CD14-positive monocyte (primary cell): Measurements from ENCODE around the gene RPL36A. TPM values are rescaled to one million over a fixed set of nuclear protein-coding genes. Genes with fewer than 3 reads are reported as not detected.
A peak's percentile ranks its signal among the peaks of the same experiment; 100 is the strongest.

Source experiments
- DNase-seq, 3 donors: peaks; one replicate each; pipeline ENCODE4 v3.0.0-alpha.2; 2011 to 2022
- H2AFZ ChIP-seq: 2 replicates; pipeline ENCODE4 v1.6.0; 2012; ENCODE audit warnings: mild to moderate bottlenecking, low read depth, low read length, inconsistent platforms; ENCODE audit not compliant: insufficient read depth, poor library complexity, severe bottlenecking
- H3K27ac ChIP-seq, 2 donors: 1 replicate in 1 of 2; 2 replicates in 1 of 2; pipeline ENCODE4 v1.5.1; 2012 to 2013; ENCODE audit warnings: low read length in 2 of 2, control low read depth in 1 of 2, inconsistent platforms in 1 of 2, low read depth in 1 of 2, mild to moderate bottlenecking in 1 of 2
- H3K27me3 ChIP-seq, 2 donors: one replicate each; pipeline versions ENCODE4 v1.6.0 to v1.6.1; 2011 to 2013; ENCODE audit warnings: low read length in 2 of 2; ENCODE audit not compliant: control insufficient read depth in 2 of 2, insufficient read depth in 2 of 2
- H3K36me3 ChIP-seq, 2 donors: replicated peaks in 1 of 2; 1 replicate in 1 of 2; 2 replicates in 1 of 2; pipeline versions ENCODE4 v1.5.1 to v1.6.1; 2012 to 2013; ENCODE audit warnings: low read length in 2 of 2, control low read depth in 1 of 2, inconsistent platforms in 1 of 2, mild to moderate bottlenecking in 1 of 2; ENCODE audit not compliant: insufficient read depth in 2 of 2, control insufficient read depth in 1 of 2
- H3K4me1 ChIP-seq, 2 donors: 1 replicate in 1 of 2; 2 replicates in 1 of 2; pipeline versions ENCODE4 v1.5.1 to v1.6.1; 2012 to 2013; ENCODE audit warnings: low read length in 2 of 2, control low read depth in 1 of 2, inconsistent platforms in 1 of 2, mild to moderate bottlenecking in 1 of 2, moderate library complexity in 1 of 2; ENCODE audit not compliant: insufficient read depth in 2 of 2, control insufficient read depth in 1 of 2
- H3K4me2 ChIP-seq: replicated peaks from 2 replicates; pipeline ENCODE3; 2012; ENCODE audit warnings: low read length, moderate library complexity, mild to moderate bottlenecking; ENCODE audit not compliant: poor library complexity, severe bottlenecking; ENCODE audit errors: extremely low read depth
- H3K4me3 ChIP-seq, 3 experiments: fragments of 200-600 bp in 1 of 3; sonication (generic) in 1 of 3; replicated peaks in 1 of 3; 1 replicate in 2 of 3; 2 replicates in 1 of 3; pipeline ENCODE4 v1.5.1; 2011 to 2013; ENCODE audit warnings: low read length in 3 of 3, mild to moderate bottlenecking in 3 of 3, control low read depth in 2 of 3, low read depth in 2 of 3, inconsistent platforms in 1 of 3, moderate library complexity in 1 of 3
- H3K79me2 ChIP-seq: 2 replicates; pipeline ENCODE4 v1.6.0; 2012; ENCODE audit warnings: mild to moderate bottlenecking, control low read depth, inconsistent platforms, low read length, moderate library complexity; ENCODE audit not compliant: insufficient read depth
- H3K9ac ChIP-seq: 2 replicates; pipeline ENCODE4 v1.6.0; 2017; ENCODE audit warnings: low read length, mild to moderate bottlenecking; ENCODE audit not compliant: insufficient read depth, poor library complexity, severe bottlenecking
- H3K9me3 ChIP-seq, 2 donors: replicated peaks in 1 of 2; 1 replicate in 1 of 2; 2 replicates in 1 of 2; pipeline versions ENCODE4 v1.5.1 to v1.6.1; 2012 to 2013; ENCODE audit warnings: low read length in 2 of 2, control low read depth in 1 of 2; ENCODE audit not compliant: control insufficient read depth in 1 of 2, insufficient read depth in 1 of 2
- H4K20me1 ChIP-seq: 2 replicates; pipeline ENCODE4 v1.6.0; 2012; ENCODE audit warnings: mild to moderate bottlenecking, low read length, control low read depth, moderate library complexity; ENCODE audit not compliant: insufficient read depth
- H3K27ac Mint-ChIP-seq, 7 donors: one replicate each; pipeline ENCODE4 v1.8.0; 2020; ENCODE audit warnings: mild to moderate bottlenecking in 7 of 7, mixed read lengths in 7 of 7, moderate library complexity in 6 of 7, inconsistent platforms in 2 of 7
- H3K27me3 Mint-ChIP-seq, 3 donors: one replicate each; pipeline ENCODE4 v1.8.0; 2021 to 2022; ENCODE audit warnings: low read depth in 3 of 3, mild to moderate bottlenecking in 3 of 3, mixed read lengths in 3 of 3, moderate library complexity in 3 of 3, inconsistent platforms in 1 of 3
- H3K36me3 Mint-ChIP-seq, 2 donors: one replicate each; pipeline ENCODE4 v1.8.0; 2020; ENCODE audit warnings: mixed read lengths in 2 of 2, inconsistent platforms in 1 of 2, mild to moderate bottlenecking in 1 of 2
- H3K4me1 Mint-ChIP-seq: one replicate; pipeline ENCODE4 v1.8.0; 2020; ENCODE audit warnings: mild to moderate bottlenecking, mixed read lengths
- H3K4me3 Mint-ChIP-seq, 2 donors: one replicate each; pipeline ENCODE4 v1.8.0; 2020; ENCODE audit warnings: mild to moderate bottlenecking in 2 of 2, mixed read lengths in 2 of 2, moderate library complexity in 1 of 2
- H3K9me3 Mint-ChIP-seq, 7 donors: one replicate each; pipeline ENCODE4 v1.8.0; 2020 to 2022; ENCODE audit warnings: mixed read lengths in 7 of 7, mild to moderate bottlenecking in 6 of 7, moderate library complexity in 6 of 7, inconsistent platforms in 2 of 7
- WGBS: methylation state at CpG from one replicate; pipeline ENCODE4 v1.1.5; 2013; ENCODE audit warnings: missing lambda C conversion rate; ENCODE audit not compliant: insufficient coverage; 5-methylcytosine and 5-hydroxymethylcytosine counted together
- intact Hi-C, 2 donors: fragments of 100-400 bp; cut with micrococcal nuclease; formaldehyde crosslinking; loops; one replicate each; pipeline versions ENCODE4 v1.15.0 to v1.15.1; 2023
- polyA plus RNA-seq, 3 donors: library from polyadenylated mRNA; depleted of rRNA in 1 of 3; unstranded in 2 of 3; stranded (reverse) in 1 of 3; fragments of 300-500 nt in 2 of 3; fragments of >200 nt in 1 of 3; fragmentation: Illumina TruSeq in 2 of 3; gene quantifications; 1 replicate in 2 of 3; 2 replicates in 1 of 3; pipeline ENCODE4 v1.2.3, GENCODE V29; 2012 to 2021
- TF ChIP-seq, protein P1 (sequence below): fragments of 200-600 bp; IDR thresholded peaks from one replicate; pipeline ENCODE4 v1.8.0; 2022; ENCODE audit warnings: antibody characterized with exemption, mild to moderate bottlenecking

The RPL36A gene
- polyA plus RNA-seq, 3 donors = 833 to 2,390 (median 875) TPM

GRCh38 chrX:101417190-101417589 lies 26.4 kb downstream of the RPL36A start:
- Mint-ChIP-seq H3K27me3 (peaks cover 0 to 14% (median 0%) of the 10 kb centered on the region in 3 donors), H3K4me1 (peaks cover 27% of the 10 kb centered on the region), H3K9me3 (peaks cover 0 to 2% (median 0%) of the 10 kb centered on the region in 7 donors), H3K27ac (peak overlapping the region in 4 of 7 donors; percentile 95 to 98 (median 96)), H3K36me3 (peaks cover 27 to 29% of the 10 kb centered on the region in 2 donors), H3K4me3 (no peak overlapping the region)
- peaks cover 13 to 15% of the 10 kb centered on the region in 2 donors for H3K4me1 ChIP-seq
- TF ChIP-seq, protein P1, sequence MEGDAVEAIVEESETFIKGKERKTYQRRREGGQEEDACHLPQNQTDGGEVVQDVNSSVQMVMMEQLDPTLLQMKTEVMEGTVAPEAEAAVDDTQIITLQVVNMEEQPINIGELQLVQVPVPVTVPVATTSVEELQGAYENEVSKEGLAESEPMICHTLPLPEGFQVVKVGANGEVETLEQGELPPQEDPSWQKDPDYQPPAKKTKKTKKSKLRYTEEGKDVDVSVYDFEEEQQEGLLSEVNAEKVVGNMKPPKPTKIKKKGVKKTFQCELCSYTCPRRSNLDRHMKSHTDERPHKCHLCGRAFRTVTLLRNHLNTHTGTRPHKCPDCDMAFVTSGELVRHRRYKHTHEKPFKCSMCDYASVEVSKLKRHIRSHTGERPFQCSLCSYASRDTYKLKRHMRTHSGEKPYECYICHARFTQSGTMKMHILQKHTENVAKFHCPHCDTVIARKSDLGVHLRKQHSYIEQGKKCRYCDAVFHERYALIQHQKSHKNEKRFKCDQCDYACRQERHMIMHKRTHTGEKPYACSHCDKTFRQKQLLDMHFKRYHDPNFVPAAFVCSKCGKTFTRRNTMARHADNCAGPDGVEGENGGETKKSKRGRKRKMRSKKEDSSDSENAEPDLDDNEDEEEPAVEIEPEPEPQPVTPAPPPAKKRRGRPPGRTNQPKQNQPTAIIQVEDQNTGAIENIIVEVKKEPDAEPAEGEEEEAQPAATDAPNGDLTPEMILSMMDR = no peak
- no peaks in the 10 kb centered on the region for H4K20me1 ChIP-seq
- no peak for DNase-seq
- intact Hi-C loops = loop anchor here in 1 of 2 donors (5.0 kb wide), 1 partner anchor 180 kb away; no protein-coding TSS in a partner anchor
- no peak overlapping the region for H3K4me2 ChIP-seq
- peaks cover 10% of the 10 kb centered on the region for H3K79me2 ChIP-seq
- peak overlapping the region; percentile 84 for H2AFZ ChIP-seq
- peaks cover 8 to 17% of the 10 kb centered on the region in 2 donors for H3K36me3 ChIP-seq
- no peaks in the 10 kb centered on the region for H3K9me3 ChIP-seq
- WGBS = no CpG with 5 or more reads among the region's 4 CpGs
- no peak overlapping the region for H3K4me3 ChIP-seq
- H3K27me3 ChIP-seq = no peaks in the 10 kb centered on the region
- H3K27ac ChIP-seq = no peak overlapping the region
- no peak overlapping the region for H3K9ac ChIP-seq

DNA sequence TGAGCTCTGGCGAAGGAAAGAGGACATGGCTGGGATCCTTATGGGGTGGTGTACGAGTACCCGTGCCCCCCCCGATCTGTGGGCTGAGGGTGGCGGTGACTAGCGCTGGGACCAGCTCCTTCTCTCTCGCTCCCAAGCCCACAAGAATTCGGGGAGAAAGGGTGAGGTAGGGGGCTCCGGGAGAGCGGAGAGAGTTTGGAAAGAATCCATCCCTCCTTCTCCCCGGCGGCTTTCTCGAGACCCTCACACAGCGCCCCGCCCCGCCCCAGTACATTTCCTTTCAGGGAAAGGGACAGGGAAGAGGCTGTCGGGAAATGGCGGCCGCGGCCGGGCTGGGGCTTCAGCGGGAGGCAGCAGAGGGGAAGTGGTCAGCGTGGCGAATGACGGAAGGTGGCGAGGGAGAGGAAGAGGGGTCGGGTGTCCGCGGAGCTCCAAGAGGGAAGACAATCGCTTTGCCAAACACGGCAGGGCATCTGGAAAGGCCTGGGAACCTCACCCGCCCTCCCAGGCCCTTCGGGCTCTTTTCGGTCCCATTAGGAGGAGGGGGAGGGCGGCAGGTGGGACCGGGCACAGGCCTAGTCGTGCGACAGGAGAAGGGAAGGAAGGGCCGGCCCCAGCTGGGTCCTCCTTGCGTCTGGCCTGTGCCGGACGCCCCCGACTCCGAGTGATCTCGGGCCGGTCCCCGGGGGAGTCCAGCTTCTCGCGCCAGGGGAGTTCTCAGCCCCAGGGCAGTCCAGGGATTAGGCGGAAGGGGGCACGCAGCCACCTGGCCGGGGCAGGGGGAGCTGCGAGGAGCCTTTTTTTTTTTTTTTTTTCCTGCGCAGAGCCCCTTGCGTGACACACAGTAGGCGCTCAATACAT lies 27.4 kb downstream of the RPL36A start:
- peak overlapping the region; percentile 84 for H2AFZ ChIP-seq
- no peaks in the 10 kb centered on the region for H4K20me1 ChIP-seq
- peaks cover 1 to 7% of the 10 kb centered on the region in 2 donors for H3K36me3 ChIP-seq
- H3K4me2 ChIP-seq = peak overlapping the region; percentile 71
- Mint-ChIP-seq H3K36me3 (peaks cover 17 to 23% of the 10 kb centered on the region in 2 donors), H3K27me3 (peaks cover 0 to 14% (median 0%) of the 10 kb centered on the region in 3 donors), H3K9me3 (peaks cover 0 to 2% (median 0%) of the 10 kb centered on the region in 7 donors), H3K4me1 (peaks cover 19% of the 10 kb centered on the region), H3K27ac (peak overlapping the region; percentile 92 to 98 (median 97)), H3K4me3 (peak overlapping the region; percentile 81 to 90)
- H3K79me2 ChIP-seq = no peaks in the 10 kb centered on the region
- peak overlapping the region; percentile 60 to 80 (median 71) for H3K4me3 ChIP-seq
- WGBS = under 1% methylated on average over 22 of the region's 56 CpGs
- no peaks in the 10 kb centered on the region for H3K9me3 ChIP-seq
- H3K27me3 ChIP-seq = no peaks in the 10 kb centered on the region
- intact Hi-C loops = loop anchor here in 1 of 2 donors (5.0 kb wide), 1 partner anchor 179 kb away; no protein-coding TSS in a partner anchor
- TF ChIP-seq, protein P1 = no peak
- H3K27ac ChIP-seq = peak overlapping the region; percentile 87 to 91
- DNase-seq = peak; percentile 61 to 68 (median 64)
- H3K9ac ChIP-seq = peak overlapping the region; percentile 84
- H3K4me1 ChIP-seq = peaks cover 9 to 11% of the 10 kb centered on the region in 2 donors
